Activated effector memory CD4-positive, alpha-beta T cell treated with anti-CD3 and anti-CD28 coated beads, Interleukin-2, amount 50 U/mL, for 16 hours (primary cell): ENCODE data around the gene ISY1.
"Not testable (repeated sequence)": the region's sequence is repeated elsewhere in the genome, so short reads cannot be mapped to it uniquely, and the experiment has no call there.

Source experiments
- DNase-seq: peaks from one replicate; pipeline ENCODE4 v3.0.0-alpha.2; 2020

ISY1 gene

GRCh38 chr3:129160891-129161859, at the start of gene ISY1:
ISY1 (minus strand) TSS chr3:129161063; CDS start chr3:129160975, 88 bp downstream.
- DNase-seq = peak; percentile 95

- no peak for DNase-seq
Measured at GRCh38 chr3:129207479-129207878, 46.6 kb upstream of the ISY1 start.

- no peak for DNase-seq
Measured at GRCh38 chr3:129205109-129205832, 44.4 kb upstream of the ISY1 start.

GRCh38 chr3:129204473-129204872, 43.6 kb upstream of the ISY1 start:
- DNase-seq = no peak

GRCh38 chr3:129199366-129199765, 38.5 kb upstream of the ISY1 start:
- DNase-seq = no peak

GRCh38 chr3:129197321-129197720, 36.5 kb upstream of the ISY1 start:
- DNase-seq = no peak

GRCh38 chr3:129196601-129197000, 35.7 kb upstream of the ISY1 start:
- DNase-seq = no peak

GRCh38 chr3:129195731-129196256, 34.9 kb upstream of the ISY1 start:
- DNase-seq = no peak

- DNase-seq = not testable (repeated sequence)
Measured at GRCh38 chr3:129189793-129190192, 28.9 kb upstream of the ISY1 start.

- no peak for DNase-seq
Measured at GRCh38 chr3:129187857-129188256, 27.0 kb upstream of the ISY1 start.

- DNase-seq = no peak
Measured at GRCh38 chr3:129185783-129186182, 24.9 kb upstream of the ISY1 start.

- not testable (repeated sequence) for DNase-seq
Measured at GRCh38 chr3:129184784-129185542, 24.1 kb upstream of the ISY1 start.

GRCh38 chr3:129184396-129184657, 23.5 kb upstream of the ISY1 start:
- DNase-seq = no peak

GRCh38 chr3:129183569-129184395, 22.9 kb upstream of the ISY1 start, which contains the start of gene CNBP:
CNBP (minus strand) TSS chr3:129183896; CDS start chr3:129171757, 12,139 bp downstream.
- DNase-seq = peak; percentile 97

GRCh38 chr3:129182390-129183185, 21.7 kb upstream of the ISY1 start:
- peak; percentile 74 for DNase-seq

- DNase-seq = no peak
Measured at GRCh38 chr3:129181819-129182218, 21.0 kb upstream of the ISY1 start.

GRCh38 chr3:129180461-129180860, 19.6 kb upstream of the ISY1 start:
- DNase-seq = no peak

- no peak for DNase-seq
Measured at GRCh38 chr3:129176051-129176450, 15.2 kb upstream of the ISY1 start.

- DNase-seq = no peak
Measured at GRCh38 chr3:129173725-129174124, 12.9 kb upstream of the ISY1 start.

GRCh38 chr3:129173206-129173605, 12.3 kb upstream of the ISY1 start:
- no peak for DNase-seq
